HUES48 (cell line): ENCODE measurements around the gene POTEJ.
"Not testable (repeated sequence)": the region's sequence is repeated elsewhere in the genome, so short reads cannot be mapped to it uniquely, and the experiment has no call there.

ENCODE experiments used
- H3K27ac ChIP-seq: one replicate; pipeline ENCODE4 v1.7.0; 2013; ENCODE audit warnings: low read depth, low read length, inconsistent platforms
- H3K27me3 ChIP-seq: 2 replicates; pipeline ENCODE4 v1.6.1; 2013; ENCODE audit warnings: mild to moderate bottlenecking, low read length; ENCODE audit not compliant: control insufficient read depth, insufficient read depth
- H3K36me3 ChIP-seq: 2 replicates; pipeline ENCODE4 v1.6.1; 2013; ENCODE audit warnings: low read length; ENCODE audit not compliant: control insufficient read depth, insufficient read depth
- H3K4me1 ChIP-seq: 2 replicates; pipeline ENCODE4 v1.6.1; 2013; ENCODE audit warnings: mild to moderate bottlenecking, low read length; ENCODE audit not compliant: control insufficient read depth, insufficient read depth
- H3K4me3 ChIP-seq: 2 replicates; pipeline ENCODE4 v1.5.1; 2013; ENCODE audit warnings: mild to moderate bottlenecking, low read depth, low read length
- H3K9ac ChIP-seq: 2 replicates; pipeline ENCODE4 v1.6.1; 2013; ENCODE audit warnings: mild to moderate bottlenecking, low read depth, low read length, moderate library complexity
- H3K9me3 ChIP-seq: 2 replicates; pipeline ENCODE4 v1.6.1; 2013; ENCODE audit warnings: low read length; ENCODE audit not compliant: control insufficient read depth, insufficient read depth

POTEJ gene

GRCh38 chr2:130588688-130589458 lies 22.4 kb upstream of the POTEJ start:
- not testable (repeated sequence) for H3K27ac ChIP-seq, H3K9me3 ChIP-seq, H3K9ac ChIP-seq

DNA sequence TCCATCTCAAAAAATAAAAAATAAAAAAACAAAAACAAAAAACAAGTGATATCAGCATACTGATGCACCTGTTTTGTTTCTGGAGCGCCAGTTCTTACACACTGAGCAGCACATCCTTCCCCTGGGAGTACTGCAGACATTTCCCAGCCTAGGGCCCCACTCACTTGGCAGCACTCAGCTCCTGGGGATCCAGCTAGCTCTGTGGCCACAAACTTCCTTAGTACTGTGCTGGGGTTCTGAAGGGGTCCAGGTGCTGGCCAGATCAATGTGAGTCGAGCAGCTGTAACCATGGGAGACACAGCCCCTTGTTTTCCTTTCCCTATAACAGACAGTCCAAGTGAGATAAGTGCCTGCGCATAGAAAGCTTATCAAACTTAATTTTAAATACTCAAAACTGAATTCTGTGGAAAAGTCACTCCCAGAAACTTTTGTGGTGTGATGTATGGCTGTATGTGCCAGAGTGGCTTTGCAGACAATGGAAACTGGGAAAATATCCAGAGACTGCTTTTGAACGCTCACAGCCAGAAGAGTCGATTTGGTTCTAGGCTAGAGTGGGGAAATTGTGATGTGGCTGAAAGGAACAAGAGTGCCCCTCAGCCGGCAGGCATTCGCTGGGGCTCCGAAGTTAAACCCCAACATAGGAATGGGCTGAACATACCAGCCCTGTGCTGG lies 20.9 kb upstream of the POTEJ start:
- not testable (repeated sequence) for H3K9me3 ChIP-seq, H3K4me1 ChIP-seq, H3K27ac ChIP-seq

More at GRCh38 chr2:130588688-130589458, 22.4 kb upstream of the POTEJ start:
- H3K4me1 ChIP-seq, H3K27me3 ChIP-seq, H3K4me3 ChIP-seq, H3K36me3 ChIP-seq: not testable (repeated sequence)

GRCh38 chr2:130590842-130591359 lies 20.3 kb upstream of the POTEJ start:
- not testable (repeated sequence) for H3K4me1 ChIP-seq, H3K27ac ChIP-seq, H3K36me3 ChIP-seq, H3K4me3 ChIP-seq, H3K9me3 ChIP-seq, H3K9ac ChIP-seq, H3K27me3 ChIP-seq

More for the DNA sequence above, 20.9 kb upstream of the POTEJ start:
- not testable (repeated sequence) for H3K27me3 ChIP-seq, H3K9ac ChIP-seq, H3K36me3 ChIP-seq, H3K4me3 ChIP-seq

GRCh38 chr2:130592791-130593414 lies 18.3 kb upstream of the POTEJ start:
- not testable (repeated sequence) for H3K9me3 ChIP-seq, H3K4me1 ChIP-seq, H3K27ac ChIP-seq, H3K4me3 ChIP-seq, H3K36me3 ChIP-seq, H3K9ac ChIP-seq, H3K27me3 ChIP-seq

DNA sequence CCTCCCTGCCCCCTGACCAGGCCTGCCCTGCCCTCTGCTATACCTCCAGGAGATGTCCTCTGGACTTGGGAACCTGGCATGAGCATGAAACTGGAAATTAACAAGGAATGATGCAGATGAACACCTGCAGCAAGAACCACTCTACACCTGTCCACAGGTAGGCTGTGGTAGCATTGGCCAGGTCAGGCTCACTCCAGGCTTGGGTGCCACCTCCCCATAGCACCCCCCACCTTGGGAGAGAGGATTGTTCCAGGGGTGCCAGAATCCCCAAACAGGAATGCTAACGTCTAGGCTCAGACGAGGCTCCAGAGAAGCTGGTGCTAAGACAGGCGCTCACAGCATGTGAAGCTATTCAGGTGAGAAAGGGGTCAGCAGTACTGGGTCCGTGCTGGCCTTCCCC lies 17.2 kb upstream of the POTEJ start:
- H3K9me3 ChIP-seq, H3K4me1 ChIP-seq, H3K9ac ChIP-seq, H3K4me3 ChIP-seq, H3K27me3 ChIP-seq, H3K27ac ChIP-seq, H3K36me3 ChIP-seq: not testable (repeated sequence)

- not testable (repeated sequence) for H3K4me3 ChIP-seq, H3K27ac ChIP-seq, H3K27me3 ChIP-seq, H3K9me3 ChIP-seq, H3K9ac ChIP-seq, H3K4me1 ChIP-seq, H3K36me3 ChIP-seq
These were observed 14.5 kb upstream of the POTEJ start for GRCh38 chr2:130596757-130597156.

DNA sequence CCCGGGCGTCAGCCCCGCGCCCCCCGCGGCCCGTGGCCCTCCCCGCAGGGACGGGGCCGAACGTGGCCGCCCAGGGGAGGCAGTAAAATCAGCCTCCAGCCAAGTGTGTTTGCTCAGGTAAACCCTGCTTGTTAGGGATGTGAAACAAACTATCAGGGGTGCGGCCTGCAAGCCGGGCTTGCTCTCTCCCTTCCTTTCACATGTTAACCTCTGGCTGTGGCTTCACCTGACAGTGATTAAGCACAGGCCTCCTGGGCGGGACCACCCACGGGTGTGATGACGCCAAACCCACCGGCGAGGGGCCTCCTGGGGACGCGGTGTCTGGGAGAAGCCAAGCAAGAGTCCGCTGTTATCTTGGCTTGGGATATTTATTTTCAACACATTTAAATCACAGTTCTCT lies 13.2 kb upstream of the POTEJ start:
- not testable (repeated sequence) for H3K27me3 ChIP-seq, H3K9ac ChIP-seq, H3K36me3 ChIP-seq, H3K4me1 ChIP-seq, H3K9me3 ChIP-seq, H3K4me3 ChIP-seq, H3K27ac ChIP-seq

DNA sequence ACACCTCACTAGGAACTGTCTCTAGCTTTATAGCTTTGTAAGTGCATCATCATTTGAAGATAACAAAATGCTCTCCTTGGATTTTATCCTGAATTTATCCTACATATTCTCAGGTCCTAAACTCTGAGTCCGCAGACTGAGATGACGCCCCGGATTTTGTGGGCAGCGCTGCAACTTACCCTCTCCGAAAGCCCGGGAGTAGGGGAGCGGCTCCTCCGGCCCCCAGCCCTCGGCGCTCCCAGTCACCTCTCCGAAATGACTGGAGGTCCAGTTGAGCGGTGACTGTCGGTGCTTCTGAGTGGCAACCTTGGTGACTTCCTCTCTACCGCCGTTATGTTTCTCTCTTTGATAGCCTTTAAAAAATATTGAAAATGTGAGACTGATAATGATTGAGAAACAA lies 12.8 kb upstream of the POTEJ start:
- not testable (repeated sequence) for H3K36me3 ChIP-seq, H3K4me1 ChIP-seq, H3K27me3 ChIP-seq

DNA sequence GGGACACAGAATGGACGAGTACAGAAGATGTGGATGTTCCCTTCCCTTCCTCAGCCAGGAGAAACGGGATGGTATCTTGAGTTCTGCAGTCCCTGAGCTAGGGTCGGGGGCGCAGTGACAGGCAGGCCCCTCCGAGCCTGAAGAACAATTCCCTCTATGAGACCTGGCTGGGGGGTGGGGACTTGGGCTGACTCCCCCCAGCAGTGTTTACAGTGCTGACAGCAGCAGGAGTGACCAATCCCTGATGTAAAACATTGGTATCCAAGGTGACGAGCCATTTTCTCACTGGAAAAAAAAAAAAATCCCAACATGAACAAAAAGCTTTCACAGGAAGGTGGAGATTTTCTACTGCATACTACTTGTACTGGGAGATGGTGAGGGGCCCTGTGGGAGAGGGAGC lies 11.8 kb upstream of the POTEJ start, which contains the start of gene CFC1:
Gene CFC1, minus strand, starts transcription at position 183 of the 400 bp plus-strand sequence. CDS start 288 bp downstream, outside the sequence.
- not testable (repeated sequence) for H3K27me3 ChIP-seq, H3K9ac ChIP-seq, H3K27ac ChIP-seq, H3K4me1 ChIP-seq, H3K36me3 ChIP-seq, H3K4me3 ChIP-seq, H3K9me3 ChIP-seq

More for the DNA sequence above, 12.8 kb upstream of the POTEJ start:
- not testable (repeated sequence) for H3K9me3 ChIP-seq, H3K27ac ChIP-seq, H3K4me3 ChIP-seq, H3K9ac ChIP-seq

- not testable (repeated sequence) for H3K9me3 ChIP-seq, H3K4me3 ChIP-seq, H3K27me3 ChIP-seq, H3K27ac ChIP-seq, H3K36me3 ChIP-seq, H3K9ac ChIP-seq, H3K4me1 ChIP-seq
These were observed 11.3 kb upstream of the POTEJ start for GRCh38 chr2:130599926-130600325.

- not testable (repeated sequence) for H3K9me3 ChIP-seq, H3K27ac ChIP-seq, H3K9ac ChIP-seq, H3K4me1 ChIP-seq, H3K36me3 ChIP-seq, H3K27me3 ChIP-seq, H3K4me3 ChIP-seq
These were observed 9.5 kb upstream of the POTEJ start for GRCh38 chr2:130601648-130602302.
